Kidney epithelial cell (primary cell): ENCODE measurements around the gene TLE1. TPM values are rescaled to one million over a fixed set of nuclear protein-coding genes. Genes with fewer than 3 reads are reported as not detected.
A peak's percentile ranks its signal among the peaks of the same experiment; 100 is the strongest.

Experiments
- DNase-seq: peaks from one replicate; pipeline ENCODE4 v3.0.0-alpha.2; 2010; ENCODE audit warnings: low read depth
- H3K27me3 ChIP-seq: 2 replicates; pipeline ENCODE4 v1.6.0; 2011; ENCODE audit warnings: low read length; ENCODE audit not compliant: control insufficient read depth, insufficient read depth
- H3K36me3 ChIP-seq: 2 replicates; pipeline ENCODE4 v1.5.1; 2011; ENCODE audit warnings: low read length; ENCODE audit not compliant: control insufficient read depth, insufficient read depth
- H3K4me3 ChIP-seq: 2 replicates; pipeline ENCODE4 v1.5.1; 2011; ENCODE audit warnings: low read depth, mild to moderate bottlenecking, control low read depth, low read length
- CTCF ChIP-seq: IDR thresholded peaks from 2 replicates; pipeline ENCODE4 v1.5.1; 2011; ENCODE audit warnings: mild to moderate bottlenecking, moderate library complexity, low read length, control low read depth, inconsistent platforms; ENCODE audit not compliant: insufficient read depth, poor library complexity, severe bottlenecking
- total RNA-seq: library from RNA; depleted of rRNA; stranded (reverse); fragments of >200 nt; gene quantifications from 2 replicates; pipeline ENCODE4 v1.2.3, GENCODE V29; 2015

The TLE1 gene
- total RNA-seq, 1 donor from 2014 or later, result 64.1 TPM

GRCh38 chr9:81683238-81683637 lies 6.1 kb downstream of the TLE1 start:
- Histone ChIP-seq H3K4me3 (peak overlapping the region; percentile 3), H3K27me3 (no peaks in the 10 kb centered on the region), H3K36me3 (peaks cover 3% of the 10 kb centered on the region)
- no peak for TF ChIP-seq CTCF
- no peak for DNase-seq

- DNase-seq, result no peak
- Histone ChIP-seq H3K27me3 (no peaks in the 10 kb centered on the region), H3K4me3 (peak overlapping the region; percentile 3), H3K36me3 (peaks cover 3% of the 10 kb centered on the region)
- TF ChIP-seq CTCF, result no peak
Measured at GRCh38 chr9:81682797-81683196, 6.5 kb downstream of the TLE1 start.

GRCh38 chr9:81682177-81682576 lies 7.2 kb downstream of the TLE1 start:
- Histone ChIP-seq H3K27me3 (no peaks in the 10 kb centered on the region), H3K36me3 (peaks cover 3% of the 10 kb centered on the region), H3K4me3 (no peak overlapping the region)
- TF ChIP-seq CTCF, result no peak
- no peak for DNase-seq

- Histone ChIP-seq H3K27me3 (no peaks in the 10 kb centered on the region), H3K36me3 (peaks cover 4% of the 10 kb centered on the region), H3K4me3 (no peak overlapping the region)
- no peak for DNase-seq
- no peak for TF ChIP-seq CTCF
Measured at GRCh38 chr9:81680506-81680905, 8.8 kb downstream of the TLE1 start.

GRCh38 chr9:81680006-81680405 lies 9.3 kb downstream of the TLE1 start:
- H3K36me3 ChIP-seq, result peaks cover 4% of the 10 kb centered on the region
- no peak for DNase-seq
- no peak overlapping the region for H3K4me3 ChIP-seq
- no peak for TF ChIP-seq CTCF
- no peaks in the 10 kb centered on the region for H3K27me3 ChIP-seq

- Histone ChIP-seq H3K36me3 (peaks cover 4% of the 10 kb centered on the region), H3K4me3 (no peak overlapping the region), H3K27me3 (no peaks in the 10 kb centered on the region)
- DNase-seq, result no peak
- TF ChIP-seq CTCF, result no peak
Measured at GRCh38 chr9:81678088-81678487, 11.3 kb downstream of the TLE1 start.
